ENCODE measurements around the gene TBC1D8. TPM values are rescaled to one million over a fixed set of nuclear protein-coding genes. Genes with fewer than 3 reads are reported as not detected.

TBC1D8 gene
- polyA plus RNA-seq, 1 donor = 17.3 TPM

- WGBS (ENCODE audit: insufficient coverage, low lambda C conversion rate) = 100% methylated on average over 1 of the region's 3 CpGs
- H3K27ac ChIP-seq (ENCODE audit: low read length) = no peak overlapping the region
- H3K4me1 ChIP-seq (ENCODE audit: control insufficient read depth, insufficient read depth, low read length) = no peaks in the 10 kb centered on the region
- DNase-seq = no peak
- H3K27me3 ChIP-seq (ENCODE audit: control insufficient read depth, insufficient read depth, low read length) = no peaks in the 10 kb centered on the region
- no peaks in the 10 kb centered on the region for H3K9me3 ChIP-seq (ENCODE audit: control insufficient read depth, low read depth, low read length)
- H3K36me3 ChIP-seq (ENCODE audit: control insufficient read depth, insufficient read depth, low read length) = peaks cover 34% of the 10 kb centered on the region
- no peak overlapping the region for H3K4me3 ChIP-seq (ENCODE audit: low read length)
These were observed 161.5 kb downstream of the TBC1D8 start for GRCh38 chr2:100989666-100990065.

- Histone ChIP-seq H3K9me3 (ENCODE audit: control insufficient read depth, low read depth, low read length) (no peaks in the 10 kb centered on the region), H3K27ac (ENCODE audit: low read length) (no peak overlapping the region), H3K36me3 (ENCODE audit: control insufficient read depth, insufficient read depth, low read length) (peaks cover 28% of the 10 kb centered on the region), H3K4me1 (ENCODE audit: control insufficient read depth, insufficient read depth, low read length) (no peaks in the 10 kb centered on the region), H3K4me3 (ENCODE audit: low read length) (no peak overlapping the region), H3K27me3 (ENCODE audit: control insufficient read depth, insufficient read depth, low read length) (no peaks in the 10 kb centered on the region)
- WGBS (ENCODE audit: insufficient coverage, low lambda C conversion rate) = no CpG with 5 or more reads among the region's 8 CpGs
- no peak for DNase-seq
These were observed 162.4 kb downstream of the TBC1D8 start for GRCh38 chr2:100988630-100989417.

- Histone ChIP-seq H3K9me3 (ENCODE audit: control insufficient read depth, low read depth, low read length) (no peaks in the 10 kb centered on the region), H3K27me3 (ENCODE audit: control insufficient read depth, insufficient read depth, low read length) (no peaks in the 10 kb centered on the region), H3K4me1 (ENCODE audit: control insufficient read depth, insufficient read depth, low read length) (no peaks in the 10 kb centered on the region), H3K4me3 (ENCODE audit: low read length) (no peak overlapping the region), H3K36me3 (ENCODE audit: control insufficient read depth, insufficient read depth, low read length) (peaks cover 30% of the 10 kb centered on the region), H3K27ac (ENCODE audit: low read length) (no peak overlapping the region)
- DNase-seq = no peak
- no CpG with 5 or more reads among the region's 4 CpGs for WGBS (ENCODE audit: insufficient coverage, low lambda C conversion rate)
These were observed 163.2 kb downstream of the TBC1D8 start for GRCh38 chr2:100987974-100988373.

GRCh38 chr2:100987536-100987935 lies 163.6 kb downstream of the TBC1D8 start:
- WGBS (ENCODE audit: insufficient coverage, low lambda C conversion rate) = no CpG with 5 or more reads among the region's 3 CpGs
- Histone ChIP-seq H3K4me1 (ENCODE audit: control insufficient read depth, insufficient read depth, low read length) (no peaks in the 10 kb centered on the region), H3K4me3 (ENCODE audit: low read length) (no peak overlapping the region), H3K27ac (ENCODE audit: low read length) (no peak overlapping the region), H3K27me3 (ENCODE audit: control insufficient read depth, insufficient read depth, low read length) (no peaks in the 10 kb centered on the region), H3K36me3 (ENCODE audit: control insufficient read depth, insufficient read depth, low read length) (peaks cover 31% of the 10 kb centered on the region), H3K9me3 (ENCODE audit: control insufficient read depth, low read depth, low read length) (no peaks in the 10 kb centered on the region)
- no peak for DNase-seq

GRCh38 chr2:100986157-100986556 lies 165.0 kb downstream of the TBC1D8 start:
- no peak overlapping the region for H3K4me3 ChIP-seq (ENCODE audit: low read length)
- no peak overlapping the region for H3K27ac ChIP-seq (ENCODE audit: low read length)
- no peaks in the 10 kb centered on the region for H3K9me3 ChIP-seq (ENCODE audit: control insufficient read depth, low read depth, low read length)
- no peak for DNase-seq
- H3K36me3 ChIP-seq (ENCODE audit: control insufficient read depth, insufficient read depth, low read length) = peaks cover 34% of the 10 kb centered on the region
- no CpG with 5 or more reads among the region's 11 CpGs for WGBS (ENCODE audit: insufficient coverage, low lambda C conversion rate)
- no peaks in the 10 kb centered on the region for H3K27me3 ChIP-seq (ENCODE audit: control insufficient read depth, insufficient read depth, low read length)
- H3K4me1 ChIP-seq (ENCODE audit: control insufficient read depth, insufficient read depth, low read length) = peaks cover 3% of the 10 kb centered on the region

GRCh38 chr2:100984892-100985307 lies 166.3 kb downstream of the TBC1D8 start:
- DNase-seq = peak; percentile 52 to 55
- 49% methylated on average over 4 of the region's 7 CpGs for WGBS (ENCODE audit: insufficient coverage, low lambda C conversion rate)
- H3K27ac ChIP-seq (ENCODE audit: low read length) = no peak overlapping the region
- H3K4me3 ChIP-seq (ENCODE audit: low read length) = no peak overlapping the region
- H3K27me3 ChIP-seq (ENCODE audit: control insufficient read depth, insufficient read depth, low read length) = no peaks in the 10 kb centered on the region
- no peaks in the 10 kb centered on the region for H3K9me3 ChIP-seq (ENCODE audit: control insufficient read depth, low read depth, low read length)
- peaks cover 9% of the 10 kb centered on the region for H3K4me1 ChIP-seq (ENCODE audit: control insufficient read depth, insufficient read depth, low read length)
- H3K36me3 ChIP-seq (ENCODE audit: control insufficient read depth, insufficient read depth, low read length) = peaks cover 26% of the 10 kb centered on the region

- no peak overlapping the region for H3K4me3 ChIP-seq (ENCODE audit: low read length)
- H3K9me3 ChIP-seq (ENCODE audit: control insufficient read depth, low read depth, low read length) = no peaks in the 10 kb centered on the region
- peaks cover 29% of the 10 kb centered on the region for H3K36me3 ChIP-seq (ENCODE audit: control insufficient read depth, insufficient read depth, low read length)
- WGBS (ENCODE audit: insufficient coverage, low lambda C conversion rate) = 73% methylated on average over 3 of the region's 11 CpGs
- H3K27me3 ChIP-seq (ENCODE audit: control insufficient read depth, insufficient read depth, low read length) = no peaks in the 10 kb centered on the region
- DNase-seq = no peak
- no peak overlapping the region for H3K27ac ChIP-seq (ENCODE audit: low read length)
- peaks cover 9% of the 10 kb centered on the region for H3K4me1 ChIP-seq (ENCODE audit: control insufficient read depth, insufficient read depth, low read length)
These were observed 167.4 kb downstream of the TBC1D8 start for GRCh38 chr2:100983684-100984310.

GRCh38 chr2:100983201-100983600 lies 168.0 kb downstream of the TBC1D8 start:
- Histone ChIP-seq H3K27me3 (ENCODE audit: control insufficient read depth, insufficient read depth, low read length) (no peaks in the 10 kb centered on the region), H3K9me3 (ENCODE audit: control insufficient read depth, low read depth, low read length) (no peaks in the 10 kb centered on the region), H3K4me1 (ENCODE audit: control insufficient read depth, insufficient read depth, low read length) (peaks cover 9% of the 10 kb centered on the region), H3K4me3 (ENCODE audit: low read length) (no peak overlapping the region), H3K36me3 (ENCODE audit: control insufficient read depth, insufficient read depth, low read length) (peaks cover 28% of the 10 kb centered on the region), H3K27ac (ENCODE audit: low read length) (no peak overlapping the region)
- DNase-seq = no peak
- WGBS (ENCODE audit: insufficient coverage, low lambda C conversion rate) = no CpG with 5 or more reads among the region's 12 CpGs

- Histone ChIP-seq H3K4me1 (ENCODE audit: control insufficient read depth, insufficient read depth, low read length) (peaks cover 9% of the 10 kb centered on the region), H3K4me3 (ENCODE audit: low read length) (no peak overlapping the region), H3K27ac (ENCODE audit: low read length) (no peak overlapping the region), H3K36me3 (ENCODE audit: control insufficient read depth, insufficient read depth, low read length) (peaks cover 24% of the 10 kb centered on the region), H3K9me3 (ENCODE audit: control insufficient read depth, low read depth, low read length) (no peaks in the 10 kb centered on the region), H3K27me3 (ENCODE audit: control insufficient read depth, insufficient read depth, low read length) (no peaks in the 10 kb centered on the region)
- no peak for DNase-seq
- WGBS (ENCODE audit: insufficient coverage, low lambda C conversion rate) = no CpG with 5 or more reads among the region's 8 CpGs
These were observed 168.7 kb downstream of the TBC1D8 start for GRCh38 chr2:100982431-100982861.

GRCh38 chr2:100981011-100981410 lies 170.2 kb downstream of the TBC1D8 start:
- DNase-seq = peak in 1 of 2 donors; percentile 47
- Histone ChIP-seq H3K36me3 (ENCODE audit: control insufficient read depth, insufficient read depth, low read length) (peaks cover 34% of the 10 kb centered on the region), H3K27me3 (ENCODE audit: control insufficient read depth, insufficient read depth, low read length) (no peaks in the 10 kb centered on the region), H3K9me3 (ENCODE audit: control insufficient read depth, low read depth, low read length) (no peaks in the 10 kb centered on the region), H3K4me3 (ENCODE audit: low read length) (no peak overlapping the region), H3K27ac (ENCODE audit: low read length) (no peak overlapping the region), H3K4me1 (ENCODE audit: control insufficient read depth, insufficient read depth, low read length) (peaks cover 9% of the 10 kb centered on the region)
- 20% methylated on average over 1 of the region's 2 CpGs for WGBS (ENCODE audit: insufficient coverage, low lambda C conversion rate)
